Mesendoderm (in vitro differentiated cells): ENCODE data around the gene CA7.
"Not testable (repeated sequence)": the region's sequence is repeated elsewhere in the genome, so short reads cannot be mapped to it uniquely, and the experiment has no call there.

Source experiments
- DNase-seq: peaks from one replicate; pipeline ENCODE4 v3.0.0; 2013
- H2AK5ac ChIP-seq: 2 replicates; pipeline ENCODE4 v1.6.1; 2013; ENCODE audit warnings: low read length, inconsistent platforms
- H2BK120ac ChIP-seq: 2 replicates; pipeline ENCODE4 v1.6.1; 2013; ENCODE audit warnings: low read depth, mild to moderate bottlenecking, low read length, moderate library complexity, mixed read lengths
- H2BK15ac ChIP-seq: replicated peaks from 2 replicates; pipeline ENCODE4 v1.6.1; 2013; ENCODE audit warnings: low read depth, mild to moderate bottlenecking, moderate library complexity
- H2BK5ac ChIP-seq: 2 replicates; pipeline ENCODE4 v1.6.1; 2013; ENCODE audit warnings: low read length, inconsistent platforms
- H3K18ac ChIP-seq: 2 replicates; pipeline ENCODE4 v1.6.1; 2013; ENCODE audit warnings: mild to moderate bottlenecking, low read length, mixed read lengths
- H3K23ac ChIP-seq: one replicate; pipeline ENCODE4 v1.6.1; 2013; ENCODE audit warnings: low read length
- H3K27ac ChIP-seq: 2 replicates; pipeline ENCODE4 v1.5.1; 2013; ENCODE audit warnings: low read depth, mild to moderate bottlenecking, inconsistent platforms, low read length, moderate library complexity
- H3K27me3 ChIP-seq: 2 replicates; pipeline ENCODE4 v1.6.1; 2013; ENCODE audit warnings: low read length, control low read depth, mild to moderate bottlenecking, inconsistent platforms; ENCODE audit not compliant: insufficient read depth, poor library complexity
- H3K36me3 ChIP-seq: 2 replicates; pipeline ENCODE4 v1.6.1; 2013; ENCODE audit warnings: low read length, inconsistent platforms; ENCODE audit not compliant: control insufficient read depth, insufficient read depth
- H3K4ac ChIP-seq: one replicate; pipeline ENCODE4 v1.6.1; 2013; ENCODE audit warnings: low read depth, mild to moderate bottlenecking, low read length, moderate library complexity
- H3K4me1 ChIP-seq: 2 replicates; pipeline ENCODE4 v1.6.1; 2013; ENCODE audit warnings: low read depth, low read length, inconsistent platforms; ENCODE audit not compliant: control insufficient read depth
- H3K4me2 ChIP-seq: 2 replicates; pipeline ENCODE4 v1.6.1; 2013; ENCODE audit warnings: low read length
- H3K4me3 ChIP-seq: 2 replicates; pipeline ENCODE4 v1.5.1; 2013; ENCODE audit warnings: mild to moderate bottlenecking, low read length
- H3K56ac ChIP-seq: one replicate; pipeline ENCODE4 v1.6.1; 2013; ENCODE audit warnings: low read length
- H3K79me1 ChIP-seq: 2 replicates; pipeline ENCODE4 v1.6.1; 2013; ENCODE audit warnings: low read length, inconsistent platforms
- H3K79me2 ChIP-seq: 2 replicates; pipeline ENCODE4 v1.6.1; 2013; ENCODE audit warnings: mild to moderate bottlenecking, low read length; ENCODE audit not compliant: control insufficient read depth, insufficient read depth
- H3K9ac ChIP-seq: 2 replicates; pipeline ENCODE4 v1.6.1; 2013; ENCODE audit warnings: low read length, inconsistent platforms
- H4K5ac ChIP-seq: one replicate; pipeline ENCODE4 v1.6.1; 2013; ENCODE audit warnings: low read length
- H4K8ac ChIP-seq: one replicate; pipeline ENCODE4 v1.6.1; 2013; ENCODE audit warnings: low read depth, mild to moderate bottlenecking, control low read depth, low read length, moderate library complexity
- WGBS: extraction: QIAGEN DNeasy Blood & Tissue Kit; methylation state at CpG from one replicate; pipeline ENCODE4 v1.1.7; 2013; ENCODE audit warnings: low lambda C conversion rate, missing lambda C conversion rate; ENCODE audit not compliant: insufficient coverage; ENCODE audit errors: extremely low coverage; 5-methylcytosine and 5-hydroxymethylcytosine counted together

The CA7 gene

GRCh38 chr16:66894055-66894454 lies 49.8 kb downstream of the CA7 start:
- no peak overlapping the region for H3K4ac ChIP-seq

DNA sequence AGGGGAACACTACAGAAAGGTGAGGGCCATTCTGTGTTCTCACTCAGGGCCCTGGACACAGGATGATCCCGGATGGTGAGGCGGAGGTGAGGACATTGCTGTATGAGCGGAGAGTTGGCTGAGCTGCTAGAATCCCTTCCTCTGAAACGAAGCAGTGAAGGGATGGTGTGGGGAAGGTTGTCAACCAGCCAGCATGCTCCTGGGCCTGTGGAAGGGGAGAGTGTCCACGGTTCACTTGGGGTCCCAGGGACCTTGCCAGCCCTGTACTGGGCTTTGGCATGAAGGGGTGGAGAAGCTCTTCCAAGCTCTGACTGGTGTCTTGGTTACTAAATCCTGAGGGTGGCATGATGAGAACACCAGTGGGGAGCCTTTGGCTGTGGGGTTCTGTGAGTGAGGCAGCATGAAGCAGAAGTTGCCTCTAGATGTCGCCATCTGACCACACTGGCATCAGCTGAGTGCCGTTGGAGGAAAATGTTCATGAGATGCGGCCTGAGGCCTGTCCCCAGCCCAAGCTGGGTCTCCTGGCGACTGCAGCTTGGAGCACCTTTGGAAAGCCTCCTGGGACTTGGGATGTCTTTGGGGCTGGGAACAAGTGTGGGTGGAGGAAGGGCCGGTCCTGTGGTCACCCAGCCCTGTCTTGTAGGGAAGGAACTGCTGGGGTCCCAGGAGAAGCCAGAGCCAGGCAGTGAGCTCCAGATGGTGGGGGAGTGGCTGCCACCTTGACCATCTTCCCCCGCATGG lies 50.9 kb downstream of the CA7 start:
- H3K4me2 ChIP-seq = no peak overlapping the region
- H3K9ac ChIP-seq = no peak overlapping the region
- no peaks in the 10 kb centered on the region for H3K4me1 ChIP-seq
- no peaks in the 10 kb centered on the region for H3K79me1 ChIP-seq
- no CpG with 5 or more reads among the region's 11 CpGs for WGBS
- no peaks in the 10 kb centered on the region for H3K27me3 ChIP-seq
- H4K8ac ChIP-seq = no peak overlapping the region
- H3K18ac ChIP-seq = no peak overlapping the region
- H3K4ac ChIP-seq = no peak overlapping the region
- no peak overlapping the region for H3K23ac ChIP-seq
- no peak overlapping the region for H2AK5ac ChIP-seq
- no peak overlapping the region for H2BK5ac ChIP-seq
- no peak overlapping the region for H2BK120ac ChIP-seq
- H3K79me2 ChIP-seq = no peaks in the 10 kb centered on the region
- H3K27ac ChIP-seq = no peak overlapping the region
- H2BK15ac ChIP-seq = no peak overlapping the region
- DNase-seq = peak; percentile 76
- H3K36me3 ChIP-seq = no peaks in the 10 kb centered on the region
- H3K56ac ChIP-seq = no peak overlapping the region
- H4K5ac ChIP-seq = no peak overlapping the region
- no peak overlapping the region for H3K4me3 ChIP-seq

More at GRCh38 chr16:66894055-66894454, 49.8 kb downstream of the CA7 start:
- Histone ChIP-seq H3K56ac (no peak overlapping the region), H3K36me3 (no peaks in the 10 kb centered on the region), H2AK5ac (no peak overlapping the region), H2BK120ac (no peak overlapping the region), H3K4me1 (no peaks in the 10 kb centered on the region), H2BK5ac (no peak overlapping the region), H3K79me1 (no peaks in the 10 kb centered on the region), H3K23ac (no peak overlapping the region), H4K8ac (no peak overlapping the region), H3K4me3 (no peak overlapping the region), H3K79me2 (no peaks in the 10 kb centered on the region), H3K9ac (no peak overlapping the region), H3K27me3 (no peaks in the 10 kb centered on the region), H2BK15ac (no peak overlapping the region), H3K27ac (no peak overlapping the region), H3K18ac (no peak overlapping the region), H4K5ac (no peak overlapping the region), H3K4me2 (no peak overlapping the region)
- WGBS = no CpG with 5 or more reads among the region's 2 CpGs
- no peak for DNase-seq

DNA sequence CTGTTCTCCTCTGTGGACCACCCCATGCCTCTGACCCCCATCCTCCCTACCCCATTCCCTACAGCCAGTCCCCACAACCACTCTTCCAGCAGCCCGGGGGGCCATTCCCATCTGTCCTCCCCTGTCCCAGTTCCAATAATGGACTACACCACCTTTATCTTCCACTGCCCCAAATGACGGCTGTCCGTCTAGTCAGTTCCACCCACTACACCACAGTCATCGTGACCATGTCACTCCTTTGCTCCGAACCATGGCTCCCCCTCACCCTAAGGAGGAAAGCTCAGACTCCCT lies 51.4 kb downstream of the CA7 start:
- Histone ChIP-seq H3K79me1 (no peaks in the 10 kb centered on the region), H2BK120ac (no peak overlapping the region)

GRCh38 chr16:66895999-66896398 lies 51.8 kb downstream of the CA7 start:
- no peaks in the 10 kb centered on the region for H3K79me2 ChIP-seq
- H3K23ac ChIP-seq = no peak overlapping the region
- H3K4me3 ChIP-seq = no peak overlapping the region
- no peak overlapping the region for H2BK15ac ChIP-seq
- H2BK5ac ChIP-seq = no peak overlapping the region
- no peak overlapping the region for H3K4me2 ChIP-seq
- no peak overlapping the region for H3K56ac ChIP-seq
- no CpG with 5 or more reads among the region's 3 CpGs for WGBS
- H3K27me3 ChIP-seq = no peaks in the 10 kb centered on the region
- no peak overlapping the region for H2BK120ac ChIP-seq
- no peak overlapping the region for H3K27ac ChIP-seq
- no peaks in the 10 kb centered on the region for H3K36me3 ChIP-seq
- H3K79me1 ChIP-seq = no peaks in the 10 kb centered on the region
- no peak overlapping the region for H2AK5ac ChIP-seq
- no peak for DNase-seq
- no peak overlapping the region for H3K9ac ChIP-seq
- no peak overlapping the region for H3K4ac ChIP-seq
- H3K4me1 ChIP-seq = no peaks in the 10 kb centered on the region
- H4K8ac ChIP-seq = no peak overlapping the region
- no peak overlapping the region for H4K5ac ChIP-seq
- H3K18ac ChIP-seq = no peak overlapping the region

More for the DNA sequence above, 51.4 kb downstream of the CA7 start:
- no CpG with 5 or more reads among the region's 5 CpGs for WGBS
- H3K4me1 ChIP-seq = no peaks in the 10 kb centered on the region
- H3K27me3 ChIP-seq = no peaks in the 10 kb centered on the region
- no peak overlapping the region for H3K56ac ChIP-seq
- H3K4me3 ChIP-seq = no peak overlapping the region
- no peak overlapping the region for H3K4ac ChIP-seq
- H3K36me3 ChIP-seq = no peaks in the 10 kb centered on the region
- no peak overlapping the region for H3K27ac ChIP-seq
- no peak overlapping the region for H2AK5ac ChIP-seq
- no peak overlapping the region for H3K18ac ChIP-seq
- H4K8ac ChIP-seq = no peak overlapping the region
- no peak overlapping the region for H2BK5ac ChIP-seq
- no peak overlapping the region for H3K9ac ChIP-seq
- no peak overlapping the region for H3K23ac ChIP-seq
- H3K79me2 ChIP-seq = no peaks in the 10 kb centered on the region
- DNase-seq = no peak
- no peak overlapping the region for H4K5ac ChIP-seq
- H3K4me2 ChIP-seq = no peak overlapping the region
- H2BK15ac ChIP-seq = no peak overlapping the region

DNA sequence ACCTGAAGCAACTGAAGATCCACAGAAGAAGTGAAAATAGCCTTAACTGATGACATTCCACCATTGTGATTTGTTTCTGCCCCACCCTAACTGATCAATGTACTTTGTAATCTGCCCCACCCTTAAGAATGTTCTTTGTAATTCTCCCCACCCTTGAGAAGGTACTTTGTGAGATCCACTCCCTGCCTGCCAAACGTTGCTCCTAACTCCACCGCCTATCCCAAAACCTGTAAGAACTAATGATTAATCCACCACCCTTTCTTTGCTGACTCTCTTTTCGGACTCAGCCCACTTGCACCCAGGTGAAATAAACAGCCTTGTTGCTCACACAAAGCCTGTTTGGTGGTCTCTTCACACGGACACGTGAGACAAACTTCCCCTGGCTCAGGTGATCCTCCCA lies 52.5 kb downstream of the CA7 start:
- H3K79me2 ChIP-seq, H3K4me1 ChIP-seq, H4K8ac ChIP-seq, H3K4me2 ChIP-seq, H2AK5ac ChIP-seq, DNase-seq, H3K27ac ChIP-seq, H3K27me3 ChIP-seq, H3K56ac ChIP-seq, H2BK120ac ChIP-seq, H3K18ac ChIP-seq, H3K79me1 ChIP-seq, H3K36me3 ChIP-seq, H2BK5ac ChIP-seq, H3K4me3 ChIP-seq, H3K23ac ChIP-seq, H3K4ac ChIP-seq, H2BK15ac ChIP-seq, H3K9ac ChIP-seq, H4K5ac ChIP-seq: not testable (repeated sequence)
- WGBS = no CpG with 5 or more reads among the region's 5 CpGs

DNA sequence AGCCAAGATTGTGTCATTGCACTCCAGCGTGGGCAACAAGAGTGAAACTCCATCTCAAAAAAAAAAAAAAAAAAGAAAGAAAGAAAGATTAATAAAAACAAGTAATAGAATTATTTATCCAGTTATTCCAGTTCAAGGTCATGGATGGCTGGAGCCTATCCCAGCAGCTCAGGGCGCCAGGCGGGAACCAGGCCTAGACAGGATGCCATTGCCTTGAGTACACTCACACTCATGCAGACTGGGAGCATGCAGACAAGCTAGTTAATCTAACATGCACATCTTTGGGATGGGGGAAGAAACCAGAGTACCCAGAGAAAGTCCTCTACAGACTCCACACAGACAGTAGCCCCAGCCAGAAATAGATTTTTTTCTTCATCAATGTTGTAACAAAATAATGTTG lies 54.0 kb downstream of the CA7 start:
- no peak overlapping the region for H3K4me2 ChIP-seq
- no peaks in the 10 kb centered on the region for H3K79me1 ChIP-seq
- no CpG with 5 or more reads among the region's 3 CpGs for WGBS
- no peaks in the 10 kb centered on the region for H3K27me3 ChIP-seq
- H2BK15ac ChIP-seq = no peak overlapping the region
- no peaks in the 10 kb centered on the region for H3K4me1 ChIP-seq
- no peak overlapping the region for H3K4me3 ChIP-seq
- H4K5ac ChIP-seq = no peak overlapping the region
- H2BK120ac ChIP-seq = no peak overlapping the region
- H3K9ac ChIP-seq = no peak overlapping the region
- H2BK5ac ChIP-seq = no peak overlapping the region
- H4K8ac ChIP-seq = no peak overlapping the region
- H3K18ac ChIP-seq = no peak overlapping the region
- H3K36me3 ChIP-seq = no peaks in the 10 kb centered on the region
- no peak overlapping the region for H3K27ac ChIP-seq
- H3K23ac ChIP-seq = no peak overlapping the region
- no peak overlapping the region for H3K4ac ChIP-seq
- H2AK5ac ChIP-seq = no peak overlapping the region
- H3K56ac ChIP-seq = no peak overlapping the region
- no peak for DNase-seq
- no peaks in the 10 kb centered on the region for H3K79me2 ChIP-seq
